Omental fat pad (tissue), 4 donors: ENCODE measurements around the gene ZNF117. TPM values are rescaled to one million over a fixed set of nuclear protein-coding genes. Genes with fewer than 3 reads are reported as not detected.

ENCODE experiments used
- ATAC-seq: fragments of 150-250 bp; one replicate; pipeline ENCODE4 v1.9.1; 2016; ENCODE audit warnings: mild to moderate bottlenecking, moderate library complexity; ENCODE audit not compliant: low FRiP score
- DNase-seq: peaks from one replicate; pipeline ENCODE4 v3.0.0-alpha.2; 2019; ENCODE audit warnings: low spot score
- total RNA-seq, 4 donors: library from RNA; depleted of rRNA; stranded (reverse); fragments of >200 nt; gene quantifications; one replicate each; pipeline ENCODE4 v1.1.0, GENCODE V29; 2016
- TF ChIP-seq, protein P1 (sequence below), 3 donors: fragments of 450-650 bp; IDR thresholded peaks; one replicate each; pipeline ENCODE4 v1.5.1; 2016 to 2017; ENCODE audit warnings: antibody characterized with exemption in 3 of 3, mild to moderate bottlenecking in 3 of 3, moderate library complexity in 2 of 3

The ZNF117 gene
- total RNA-seq, 4 donors from 2014 or later = 16.3 to 47.3 (median 29.0) TPM

DNA sequence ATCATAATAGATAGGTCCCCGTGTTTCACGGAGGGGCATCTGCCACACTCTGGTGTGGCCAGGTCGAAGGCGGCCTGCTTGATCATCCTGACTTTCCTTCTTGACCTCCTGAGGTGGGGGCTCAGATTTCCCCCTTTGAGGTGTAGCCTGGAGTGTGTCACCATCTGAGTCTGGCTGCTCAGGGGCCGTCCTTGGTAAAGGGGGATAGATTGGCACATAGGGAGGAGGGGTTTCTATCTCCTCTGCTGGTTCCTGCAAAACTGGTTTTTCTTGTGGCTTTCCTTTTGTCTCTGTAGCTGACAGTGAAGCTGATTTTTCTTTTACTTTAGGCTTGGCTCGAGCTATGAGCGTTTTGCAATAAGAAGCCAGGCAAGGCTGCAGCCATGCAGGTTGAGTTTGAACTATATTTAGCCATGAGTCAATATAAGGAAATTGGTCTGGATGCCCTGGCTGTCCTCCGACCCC, 7.1 kb upstream of the ZNF117 start:
- TF ChIP-seq, protein P1, sequence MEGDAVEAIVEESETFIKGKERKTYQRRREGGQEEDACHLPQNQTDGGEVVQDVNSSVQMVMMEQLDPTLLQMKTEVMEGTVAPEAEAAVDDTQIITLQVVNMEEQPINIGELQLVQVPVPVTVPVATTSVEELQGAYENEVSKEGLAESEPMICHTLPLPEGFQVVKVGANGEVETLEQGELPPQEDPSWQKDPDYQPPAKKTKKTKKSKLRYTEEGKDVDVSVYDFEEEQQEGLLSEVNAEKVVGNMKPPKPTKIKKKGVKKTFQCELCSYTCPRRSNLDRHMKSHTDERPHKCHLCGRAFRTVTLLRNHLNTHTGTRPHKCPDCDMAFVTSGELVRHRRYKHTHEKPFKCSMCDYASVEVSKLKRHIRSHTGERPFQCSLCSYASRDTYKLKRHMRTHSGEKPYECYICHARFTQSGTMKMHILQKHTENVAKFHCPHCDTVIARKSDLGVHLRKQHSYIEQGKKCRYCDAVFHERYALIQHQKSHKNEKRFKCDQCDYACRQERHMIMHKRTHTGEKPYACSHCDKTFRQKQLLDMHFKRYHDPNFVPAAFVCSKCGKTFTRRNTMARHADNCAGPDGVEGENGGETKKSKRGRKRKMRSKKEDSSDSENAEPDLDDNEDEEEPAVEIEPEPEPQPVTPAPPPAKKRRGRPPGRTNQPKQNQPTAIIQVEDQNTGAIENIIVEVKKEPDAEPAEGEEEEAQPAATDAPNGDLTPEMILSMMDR (IDR thresholded peaks at IDR 0.05) = no peak
- ATAC-seq (no peak), DNase-seq (no peak)

DNA sequence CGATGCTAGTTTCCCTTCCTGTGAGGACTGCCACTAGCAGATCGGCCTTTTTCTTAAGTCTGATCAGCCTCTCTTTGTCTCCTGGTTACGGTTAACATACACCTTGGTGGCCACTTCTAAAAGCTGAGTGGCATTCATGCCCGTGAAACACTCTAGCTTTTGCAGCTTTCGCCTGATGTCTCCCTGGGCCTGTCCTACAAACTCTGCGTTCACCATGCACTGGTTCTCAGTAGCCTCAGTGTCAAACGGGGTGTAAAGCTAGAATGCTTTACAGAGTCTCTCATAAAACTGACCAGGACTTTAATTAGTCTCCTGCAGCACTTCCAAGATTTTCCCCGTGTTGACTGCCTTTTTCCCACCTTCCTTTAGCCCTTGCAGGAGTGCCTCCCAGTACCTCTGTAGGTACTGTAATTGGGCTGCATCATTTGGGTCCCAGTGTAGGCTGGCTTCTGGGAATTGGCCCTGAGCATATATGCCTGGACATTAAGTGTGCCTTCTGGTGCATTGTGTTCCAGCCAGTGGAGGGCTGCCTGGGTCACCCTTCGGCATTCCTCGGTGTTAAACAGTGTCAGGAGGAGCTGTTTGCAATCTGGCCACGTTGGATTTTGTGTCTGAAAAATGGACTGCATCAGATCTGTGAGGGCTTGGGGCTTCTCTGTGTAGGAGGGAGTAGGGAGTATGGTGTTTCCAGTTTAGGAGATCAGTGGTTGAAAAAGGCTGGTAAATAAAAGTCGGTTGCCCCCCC, 6.5 kb upstream of the ZNF117 start:
- TF ChIP-seq, protein P1 (IDR thresholded peaks at IDR 0.05) = no peak
- DNase-seq = no peak
- no peak for ATAC-seq

DNA sequence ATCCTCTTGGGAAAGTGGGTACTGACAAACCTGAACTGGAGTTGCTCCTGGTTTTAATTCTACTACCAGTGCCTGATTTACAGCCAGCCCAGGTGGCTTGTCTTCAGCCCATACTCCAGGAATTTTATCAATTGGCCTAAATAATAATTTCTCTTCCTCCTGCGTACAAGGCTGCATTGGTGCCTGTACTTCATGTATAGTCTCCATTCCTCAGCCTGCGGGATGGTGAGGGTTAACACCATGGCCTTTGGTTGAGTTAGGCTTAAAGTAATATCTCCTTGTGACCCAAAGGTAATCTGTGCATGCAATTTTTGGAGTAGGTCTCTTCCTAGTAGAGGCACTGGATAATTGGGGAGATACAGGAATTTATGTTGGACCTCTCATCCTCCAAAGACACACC, 5.5 kb upstream of the ZNF117 start:
- no peak for ATAC-seq
- no peak for DNase-seq
- TF ChIP-seq, protein P1 (IDR thresholded peaks at IDR 0.05) = no peak

DNA sequence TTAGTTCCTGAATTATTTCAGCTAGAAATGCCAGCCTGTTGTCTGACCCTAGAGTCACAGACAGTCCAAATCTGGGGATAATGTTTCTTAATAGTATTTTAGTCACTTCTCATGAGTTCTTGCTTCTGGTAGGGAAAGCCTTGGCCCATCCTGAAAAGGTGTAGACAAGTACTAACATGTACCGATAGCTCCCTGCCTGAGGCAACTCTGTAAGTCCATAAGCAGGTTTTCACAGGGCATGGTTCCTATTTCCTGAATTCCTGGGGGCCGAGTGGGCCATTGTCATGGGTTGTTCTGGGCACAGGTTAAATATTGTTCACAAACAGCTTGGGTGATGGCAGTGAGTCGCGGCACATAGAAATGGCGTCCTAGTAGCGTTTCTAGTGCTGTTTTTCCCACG, 3.1 kb upstream of the ZNF117 start:
- ATAC-seq = no peak
- TF ChIP-seq, protein P1 (IDR thresholded peaks at IDR 0.05) = no peak
- DNase-seq = no peak

DNA sequence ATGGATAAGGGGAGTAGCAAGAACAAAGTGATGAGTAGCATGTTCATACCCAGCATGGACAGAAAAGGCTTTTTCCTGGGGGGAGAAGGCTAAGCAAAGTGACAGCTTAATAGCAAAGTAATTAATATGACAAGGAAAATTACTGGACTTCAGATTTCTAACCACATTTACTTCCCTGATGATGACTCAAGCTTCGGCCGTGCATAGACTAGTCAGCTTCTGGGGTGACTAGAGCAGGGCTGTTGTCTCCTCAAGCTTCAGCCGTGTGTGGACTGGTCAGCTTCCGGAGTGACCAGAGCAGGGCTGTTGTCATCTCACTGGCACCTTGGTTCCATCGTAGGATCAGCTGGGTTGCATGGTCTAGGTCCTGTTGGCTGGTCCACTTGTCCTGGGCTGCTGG, 2.1 kb upstream of the ZNF117 start:
- ATAC-seq (no peak), DNase-seq (no peak)
- TF ChIP-seq, protein P1 (IDR thresholded peaks at IDR 0.05) = no peak

DNA sequence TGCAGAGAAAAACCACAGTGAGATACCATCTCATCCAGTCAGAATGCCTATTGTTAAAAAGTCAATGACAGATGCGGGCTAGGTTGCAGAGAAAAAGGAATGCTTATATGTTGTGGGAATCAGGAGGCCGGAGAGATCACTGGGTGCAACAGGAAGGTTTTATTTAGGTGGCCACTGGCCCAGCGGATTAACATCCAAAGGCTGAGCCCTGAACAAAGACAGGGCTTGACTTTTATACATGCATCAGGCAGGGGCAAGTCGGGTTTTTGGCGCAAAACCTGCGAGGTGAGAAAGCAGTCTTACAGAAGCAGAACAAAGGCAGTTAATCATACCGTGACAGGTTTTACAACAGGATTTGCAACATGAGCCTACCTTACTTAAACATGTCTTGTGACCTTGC, 620 bp downstream of the ZNF117 start:
- no peak for DNase-seq
- TF ChIP-seq, protein P1 (IDR thresholded peaks at IDR 0.05) = no peak
- ATAC-seq = no peak
